ENCODE measurements around the gene GSTP1. TPM values are rescaled to one million over a fixed set of nuclear protein-coding genes. Genes with fewer than 3 reads are reported as not detected.

Gene GSTP1
- total and polyA plus RNA-seq, 4 donors: 632 to 2,206 (median 1,023) TPM

DNA sequence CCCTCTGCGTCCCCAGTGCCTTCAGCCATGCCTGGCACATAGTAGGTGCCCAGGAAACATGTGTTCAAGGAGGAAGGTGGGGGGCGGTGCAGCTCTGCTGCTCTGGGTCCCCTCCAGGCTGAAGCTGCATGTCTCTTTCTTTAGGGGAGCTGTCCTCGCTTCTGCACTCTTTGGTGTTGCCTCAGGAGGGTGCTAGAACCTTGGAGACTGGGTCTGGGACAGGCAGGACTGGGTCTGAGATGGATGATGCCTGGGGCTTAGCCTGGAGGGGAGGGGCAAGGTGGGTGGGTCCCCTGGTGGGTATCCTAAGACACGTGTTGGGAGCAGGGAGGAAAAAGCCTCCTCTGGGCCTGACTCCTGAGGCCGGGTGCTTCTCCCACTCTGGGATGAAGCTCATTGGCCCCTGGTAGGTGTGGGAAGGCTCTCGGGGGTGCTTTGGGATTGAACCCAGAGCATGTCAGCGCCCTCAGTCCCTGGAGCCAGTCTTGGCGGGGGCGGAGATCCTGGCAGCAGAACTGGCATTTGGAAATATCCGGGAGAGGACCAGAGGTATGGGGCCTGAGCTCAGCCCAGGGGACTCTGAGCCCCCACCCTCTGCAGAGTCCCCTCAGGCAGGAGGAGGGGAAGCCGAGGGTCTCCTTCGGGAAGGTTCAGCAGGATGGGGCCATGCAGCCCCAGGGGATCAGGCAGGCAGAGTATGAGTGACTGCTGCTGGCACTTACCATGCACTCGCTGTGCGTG, 6.7 kb upstream of the GSTP1 start:
- Histone ChIP-seq H3K27ac (ENCODE audit: low read depth in 1 of 2, low read length in 1 of 2) (no peak overlapping the region), H3K36me3 (ENCODE audit: control insufficient read depth in 4 of 4, insufficient read depth in 4 of 4, low read length in 4 of 4) (no peaks in the 10 kb centered on the region), H3K9ac (ENCODE audit: insufficient read depth in 1 of 2, low read length in 2 of 2) (no peak overlapping the region), H3K27me3 (ENCODE audit: control insufficient read depth in 3 of 3, insufficient read depth in 3 of 3, low read length in 2 of 3) (peaks cover 0 to 3% (median 0%) of the 10 kb centered on the region in 3 donors), H3K9me3 (ENCODE audit: control insufficient read depth in 4 of 4, insufficient read depth in 3 of 4, low read length in 3 of 4) (no peaks in the 10 kb centered on the region), H3K4me1 (ENCODE audit: control insufficient read depth in 5 of 5, insufficient read depth in 5 of 5, low read length in 5 of 5) (peaks cover 0 to 10% (median 0%) of the 10 kb centered on the region in 5 donors), H3K4me3 (no peak overlapping the region)
- no peak for ATAC-seq (ENCODE audit: insufficient read depth, low FRiP score)
- WGBS, 2 donors: 77 to 92% methylated on average over 14 of the region's 14 CpGs
- no peak for TF ChIP-seq CTCF (IDR thresholded peaks at IDR 0.05; ENCODE audit: control extremely low read depth, extremely low read depth)
- DNase-seq: no peak

DNA sequence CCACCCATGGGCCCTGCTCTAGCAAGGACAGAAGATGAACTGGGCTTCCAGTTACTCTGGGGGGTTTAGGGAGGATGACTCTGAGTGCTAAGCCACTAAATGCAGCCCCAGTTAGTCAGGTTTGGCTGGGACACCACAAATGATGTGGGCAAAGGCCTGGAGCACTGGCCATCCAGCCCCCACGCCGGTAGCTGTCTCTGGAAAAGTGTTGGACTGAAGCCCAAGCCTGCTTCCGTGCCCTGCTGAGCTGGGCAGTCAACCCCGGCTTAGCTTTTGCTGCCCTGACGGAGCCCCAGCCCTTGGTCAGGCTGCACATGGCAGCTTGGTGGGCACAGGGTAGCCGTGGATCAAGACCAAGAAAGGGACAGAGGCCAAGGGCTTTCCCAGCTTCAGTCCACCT, 5.7 kb upstream of the GSTP1 start:
- H3K4me1 ChIP-seq (ENCODE audit: control insufficient read depth in 5 of 5, insufficient read depth in 5 of 5, low read length in 5 of 5): peaks cover 0 to 12% (median 0%) of the 10 kb centered on the region in 5 donors
- no peak overlapping the region for H3K9ac ChIP-seq (ENCODE audit: insufficient read depth in 1 of 2, low read length in 2 of 2)
- H3K27ac ChIP-seq (ENCODE audit: low read depth in 1 of 2, low read length in 1 of 2): no peak overlapping the region
- no peak overlapping the region for H3K4me3 ChIP-seq
- H3K9me3 ChIP-seq (ENCODE audit: control insufficient read depth in 4 of 4, insufficient read depth in 3 of 4, low read length in 3 of 4): no peaks in the 10 kb centered on the region
- no peaks in the 10 kb centered on the region for H3K36me3 ChIP-seq (ENCODE audit: control insufficient read depth in 4 of 4, insufficient read depth in 4 of 4, low read length in 4 of 4)
- 75 to 91% methylated on average over 6 of the region's 6 CpGs for WGBS, 2 donors
- DNase-seq (no peak), ATAC-seq (ENCODE audit: insufficient read depth, low FRiP score) (no peak)
- peaks cover 0 to 3% (median 0%) of the 10 kb centered on the region in 3 donors for H3K27me3 ChIP-seq (ENCODE audit: control insufficient read depth in 3 of 3, insufficient read depth in 3 of 3, low read length in 2 of 3)
- no peak for TF ChIP-seq CTCF (IDR thresholded peaks at IDR 0.05; ENCODE audit: control extremely low read depth, extremely low read depth)

DNA sequence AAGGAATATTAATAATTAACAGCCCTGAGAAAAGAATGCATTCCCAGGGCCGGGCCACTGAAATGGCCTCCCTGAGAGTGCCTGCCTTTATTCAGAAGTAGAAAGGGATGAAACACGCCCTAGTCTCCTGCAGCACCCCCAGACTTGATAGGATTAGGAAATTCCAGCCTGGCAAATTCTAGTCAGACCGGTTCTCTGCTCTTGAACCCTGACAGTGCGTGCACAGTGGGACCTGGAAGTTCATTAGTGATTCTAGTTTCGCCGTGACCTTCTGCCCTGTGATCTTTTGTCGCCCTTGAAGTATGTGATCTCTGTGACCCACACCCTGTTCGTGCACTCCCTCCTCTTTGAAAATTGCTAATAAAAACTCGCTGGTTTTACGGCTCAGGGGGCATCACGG, 2.1 kb upstream of the GSTP1 start:
- Histone ChIP-seq H3K36me3 (ENCODE audit: control insufficient read depth in 4 of 4, insufficient read depth in 4 of 4, low read length in 4 of 4) (peaks cover 3 to 17% (median 12%) of the 10 kb centered on the region in 4 donors), H3K9me3 (ENCODE audit: control insufficient read depth in 4 of 4, insufficient read depth in 3 of 4, low read length in 3 of 4) (no peaks in the 10 kb centered on the region), H3K27ac (ENCODE audit: low read depth in 1 of 2, low read length in 1 of 2) (peak overlapping the region in 1 of 2 donors; percentile 37), H3K4me3 (no peak overlapping the region), H3K4me1 (ENCODE audit: control insufficient read depth in 5 of 5, insufficient read depth in 5 of 5, low read length in 5 of 5) (peaks cover 0 to 15% (median 9%) of the 10 kb centered on the region in 5 donors), H3K27me3 (ENCODE audit: control insufficient read depth in 3 of 3, insufficient read depth in 3 of 3, low read length in 2 of 3) (peaks cover 0 to 3% (median 0%) of the 10 kb centered on the region in 3 donors), H3K9ac (ENCODE audit: insufficient read depth in 1 of 2, low read length in 2 of 2) (no peak overlapping the region)
- no peak for TF ChIP-seq CTCF (IDR thresholded peaks at IDR 0.05; ENCODE audit: control extremely low read depth, extremely low read depth)
- no peak for ATAC-seq (ENCODE audit: insufficient read depth, low FRiP score)
- peak; percentile 59 to 67 (median 63) for DNase-seq
- 51 to 67% methylated on average over 11 of the region's 11 CpGs for WGBS, 2 donors
